GM12878 (cell line): Measurements from ENCODE around the gene OXCT1. TPM values are rescaled to one million over a fixed set of nuclear protein-coding genes. Genes with fewer than 3 reads are reported as not detected.

Experiments
- ATAC-seq: fragments of 200-7000 bp; cut with Tn5 transposase; 3 replicates; pipeline ENCODE4 v1.9.1; 2020; ENCODE audit warnings: mild to moderate bottlenecking, moderate library complexity
- BruUV-seq: library from RNA; stranded (reverse); fragments of 400-500 nt; replicated peaks from 2 replicates; lab custom pipeline; 2021; lab: Mats Ljungman, UMichigan
- CTCF ChIA-PET: fragments of 300-600 bp; sonication (Branson Sonifier 250); formaldehyde crosslinking; extraction: SDS; loops from one replicate; lab custom pipeline; 2021; ENCODE audit warnings: inconsistent platforms; lab: Yijun Ruan, JAX
- POLR2A ChIA-PET: fragments of 350-600 bp; formaldehyde crosslinking; extraction: SDS; loops from one replicate; lab custom pipeline; 2021; ENCODE audit warnings: inconsistent platforms; lab: Charles Lee
- RAD21 ChIA-PET: fragments of 300-600 bp; sonication (Branson Sonifier 250); formaldehyde crosslinking; loops from one replicate; lab custom pipeline; 2023; ENCODE audit warnings: antibody characterized with exemption; ENCODE audit not compliant: unreplicated experiment; lab: Charles Lee
- SMC1A ChIA-PET: fragments of 300-600 bp; sonication (Branson Sonifier 250); formaldehyde crosslinking; loops from one replicate; lab custom pipeline; 2023; ENCODE audit not compliant: unreplicated experiment, uncharacterized antibody; lab: Charles Lee
- DNase-seq: peaks from one replicate; pipeline ENCODE4 v3.0.0-alpha.2; 2011; ENCODE audit warnings: low read depth, low spot score
- FAIRE-seq: peaks from 3 replicates; lab custom pipeline; 2011; peaks lifted over from hg19 to GRCh38; lab: Jason Lieb, UNC
- H2AFZ ChIP-seq: 2 replicates; pipeline ENCODE4 v1.6.0; 2011; ENCODE audit warnings: low read depth, low read length, control low read depth; ENCODE audit not compliant: control insufficient read depth
- H3K27ac ChIP-seq: 2 replicates; pipeline ENCODE4 v1.5.1; 2011; ENCODE audit warnings: control low read depth; ENCODE audit not compliant: control insufficient read depth, insufficient read depth
- H3K27me3 ChIP-seq, 2 experiments: replicated peaks in 1 of 2; 2 replicates each; pipeline versions ENCODE4 v1.6.0 to v1.6.1; 2011; ENCODE audit warnings: low read length in 1 of 2; ENCODE audit not compliant: control insufficient read depth in 2 of 2, insufficient read depth in 2 of 2
- H3K36me3 ChIP-seq, 2 experiments: 2 replicates each; pipeline ENCODE4 v1.5.1; 2011; ENCODE audit warnings: low read length in 1 of 2; ENCODE audit not compliant: control insufficient read depth in 2 of 2, insufficient read depth in 2 of 2
- H3K4me1 ChIP-seq: 2 replicates; pipeline ENCODE4 v1.6.1; 2011; ENCODE audit warnings: mild to moderate bottlenecking, low read length, moderate library complexity, mixed read lengths; ENCODE audit not compliant: control insufficient read depth, insufficient read depth
- H3K4me2 ChIP-seq: 2 replicates; pipeline ENCODE4 v1.6.0; 2011; ENCODE audit warnings: control low read depth; ENCODE audit not compliant: control insufficient read depth, insufficient read depth
- H3K4me3 ChIP-seq: fragments of 200-600 bp; sonication (generic); 2 replicates; pipeline ENCODE4 v1.5.1; 2016
- H3K79me2 ChIP-seq: 2 replicates; pipeline ENCODE4 v1.6.0; 2011; ENCODE audit warnings: low read length; ENCODE audit not compliant: control insufficient read depth, insufficient read depth
- H3K9ac ChIP-seq: 2 replicates; pipeline ENCODE4 v1.8.0; 2011; ENCODE audit warnings: low read length, control low read depth, mixed read lengths; ENCODE audit not compliant: control insufficient read depth, insufficient read depth
- H3K9me3 ChIP-seq: replicated peaks from 3 replicates; pipeline ENCODE4 v1.5.1; 2011; ENCODE audit warnings: mild to moderate bottlenecking, low read length; ENCODE audit not compliant: control insufficient read depth, insufficient read depth
- H4K20me1 ChIP-seq: 2 replicates; pipeline ENCODE4 v1.6.0; 2011; ENCODE audit not compliant: control insufficient read depth, insufficient read depth
- BMI1 ChIP-seq: fragments of 450-650 bp; IDR thresholded peaks from 2 replicates; pipeline ENCODE4 v1.6.1; 2016; ENCODE audit warnings: mild to moderate bottlenecking, moderate library complexity, borderline replicate concordance
- CBFB ChIP-seq: IDR thresholded peaks from 2 replicates; pipeline ENCODE4 v1.6.1; 2016; ENCODE audit warnings: antibody characterized with exemption, low read depth
- CREB1 ChIP-seq: IDR thresholded peaks from 2 replicates; pipeline ENCODE4 v1.6.1; 2012; ENCODE audit warnings: low read depth, mild to moderate bottlenecking, inconsistent platforms
- CREM ChIP-seq: IDR thresholded peaks from 2 replicates; pipeline ENCODE4 v1.6.1; 2014; ENCODE audit warnings: antibody characterized with exemption, low read depth
- E4F1 ChIP-seq: fragments of 450-650 bp; IDR thresholded peaks from 2 replicates; pipeline ENCODE4 v1.6.1; 2018; ENCODE audit warnings: borderline replicate concordance, mild to moderate bottlenecking; ENCODE audit not compliant: partially characterized antibody
- HCFC1 ChIP-seq: fragments of 150-350 bp; IDR thresholded peaks from 2 replicates; pipeline ENCODE4 v1.6.1; 2014; ENCODE audit warnings: low read length
- HDAC6 ChIP-seq: fragments of 200-600 bp; sonication (generic); IDR thresholded peaks from one replicate; pipeline ENCODE4 v1.8.0; 2017; ENCODE audit warnings: antibody characterized with exemption; ENCODE audit not compliant: unreplicated experiment
- JUNB ChIP-seq: IDR thresholded peaks from 2 replicates; pipeline ENCODE4 v1.6.1; 2016; ENCODE audit warnings: antibody characterized with exemption, mild to moderate bottlenecking
- PKNOX1 ChIP-seq: fragments of 450-650 bp; IDR thresholded peaks from 2 replicates; pipeline ENCODE4 v1.6.1; 2016; ENCODE audit warnings: mild to moderate bottlenecking
- POU2F2 ChIP-seq: IDR thresholded peaks from 3 replicates; pipeline ENCODE4 v1.6.1; 2011; ENCODE audit warnings: low read depth, mild to moderate bottlenecking, low read length, borderline replicate concordance
- TAF1 ChIP-seq: IDR thresholded peaks from 2 replicates; pipeline ENCODE4 v1.6.1; 2011; ENCODE audit warnings: mild to moderate bottlenecking, low read depth, low read length, borderline replicate concordance
- TCF7 ChIP-seq: IDR thresholded peaks from 2 replicates; pipeline ENCODE4 v1.6.1; 2014; ENCODE audit warnings: antibody characterized with exemption, borderline replicate concordance
- ZBTB4 ChIP-seq: fragments of 450-650 bp; formaldehyde crosslinking; IDR thresholded peaks from 2 replicates; pipeline ENCODE4 v1.4.0; 2022; ENCODE audit warnings: mild to moderate bottlenecking, moderate library complexity
- WGBS: methylation state at CpG from one replicate; pipeline ENCODE4 v1.1.6; 2016; ENCODE audit warnings: low lambda C conversion rate; ENCODE audit not compliant: insufficient replicate concordance, insufficient coverage; ENCODE audit errors: missing lambda C conversion rate; 5-methylcytosine and 5-hydroxymethylcytosine counted together
- in situ Hi-C: fragments of 300-500 bp; cut with MboI; formaldehyde crosslinking; loops from 9 replicates; pipeline ENCODE4 v1.14.3; 2018; ENCODE audit warnings: mixed read lengths
- intact Hi-C: fragments of 100-400 bp; cut with micrococcal nuclease; formaldehyde crosslinking; loops from one replicate; pipeline ENCODE4 v1.14.2; 2022; ENCODE audit not compliant: unreplicated experiment
- polyA plus RNA-seq, 11 experiments: library from polyadenylated mRNA; depleted of rRNA in 4 of 11; unstranded in 6 of 11; stranded (reverse) in 5 of 11; fragments of >200 nt; fragmentation: Nextera tagmentation in 4 of 11; fragmentation: Illumina TruSeq in 1 of 11; extraction: Ambion mirVana in 4 of 11; extraction: Trizol in 1 of 11; gene quantifications; 1 replicate in 1 of 11; 2 replicates in 10 of 11; pipeline versions ENCODE4 v1.2.1 to v1.2.3, GENCODE V29; 2011 to 2016; ENCODE audit warnings: inconsistent platforms in 2 of 11, missing spikeins in 2 of 11, low read depth in 1 of 11
- total RNA-seq, 4 experiments: library from RNA; depleted of rRNA in 3 of 4; stranded (reverse); fragments of >200 nt in 3 of 4; fragmentation: Illumina TruSeq in 1 of 4; extraction: Trizol in 1 of 4; gene quantifications; 2 replicates each; pipeline versions ENCODE4 v1.2.1 to v1.2.3, GENCODE V29; 2013 to 2021
- TF ChIP-seq, protein P1 (sequence below): fragments of 450-650 bp; IDR thresholded peaks from 2 replicates; pipeline ENCODE4 v1.6.1; 2016; ENCODE audit warnings: mild to moderate bottlenecking, moderate library complexity, borderline replicate concordance

OXCT1 gene
- total and polyA plus RNA-seq, 10 of the 15 experiments (the other 5 are each of a cell fraction or from before 2014, with no cell fraction given): 46.9 to 103 (median 70.5) TPM

DNA sequence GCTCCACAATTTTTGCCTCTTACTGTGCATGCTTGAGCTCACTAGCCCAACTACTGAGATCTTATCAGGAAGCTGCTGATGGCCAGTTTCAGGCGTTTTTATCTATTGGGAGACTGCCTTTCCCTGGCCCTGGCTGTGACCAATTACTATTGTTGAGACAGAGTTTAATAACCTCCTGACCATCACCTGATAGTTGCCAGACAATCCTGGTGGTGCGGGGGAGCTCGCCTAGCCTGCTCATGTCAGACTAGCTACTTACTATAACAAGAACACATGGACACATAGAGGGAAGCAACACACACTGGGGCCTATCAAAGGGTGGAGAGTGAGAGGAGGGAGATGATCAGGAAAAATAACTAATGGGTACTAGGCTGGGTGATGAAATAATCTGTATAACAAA, 13.0 kb upstream of the OXCT1 start:
- Histone ChIP-seq H3K4me3 (no peak overlapping the region), H3K27ac (no peak overlapping the region), H3K9me3 (no peaks in the 10 kb centered on the region), H3K27me3 (no peaks in the 10 kb centered on the region), H3K4me1 (no peaks in the 10 kb centered on the region), H3K36me3 (no peaks in the 10 kb centered on the region), H4K20me1 (no peaks in the 10 kb centered on the region), H3K79me2 (no peaks in the 10 kb centered on the region), H2AFZ (no peak overlapping the region), H3K4me2 (no peak overlapping the region), H3K9ac (no peak overlapping the region)
- 74% methylated on average over 3 of the region's 3 CpGs for WGBS
- POLR2A ChIA-PET: interaction anchor here (0.8 kb wide), 1 partner anchor 10 kb away, joined by 3 read pairs; no protein-coding TSS in a partner anchor
- BruUV-seq: no TSS peak
- in situ Hi-C loops (no loop called here), intact Hi-C loops (no loop called here)
- FAIRE-seq (no peak), DNase-seq (no peak), ATAC-seq (no peak)
- RAD21 ChIA-PET: no interaction called here
- CTCF ChIA-PET: interaction anchor here (1.9 kb wide), 1 partner anchor 9 kb away, joined by 6 read pairs; no protein-coding TSS in a partner anchor
- SMC1A ChIA-PET: interaction anchor here (0.6 to 1.3 kb wide), 5 partner anchors 9 to 703 kb away, joined by 3 to 6 read pairs (median 3); no protein-coding TSS in a partner anchor
- TF ChIP-seq POU2F2 (no peak), TCF7 (no peak), HCFC1 (no peak), BMI1 (no peak), HDAC6 (no peak), ZBTB4 (CRISPR knock-in tag) (no peak), CREB1 (no peak), PKNOX1 (no peak), CREM (no peak), E4F1 (no peak), JUNB (no peak), TAF1 (no peak), CBFB (no peak)
- TF ChIP-seq, protein P1, sequence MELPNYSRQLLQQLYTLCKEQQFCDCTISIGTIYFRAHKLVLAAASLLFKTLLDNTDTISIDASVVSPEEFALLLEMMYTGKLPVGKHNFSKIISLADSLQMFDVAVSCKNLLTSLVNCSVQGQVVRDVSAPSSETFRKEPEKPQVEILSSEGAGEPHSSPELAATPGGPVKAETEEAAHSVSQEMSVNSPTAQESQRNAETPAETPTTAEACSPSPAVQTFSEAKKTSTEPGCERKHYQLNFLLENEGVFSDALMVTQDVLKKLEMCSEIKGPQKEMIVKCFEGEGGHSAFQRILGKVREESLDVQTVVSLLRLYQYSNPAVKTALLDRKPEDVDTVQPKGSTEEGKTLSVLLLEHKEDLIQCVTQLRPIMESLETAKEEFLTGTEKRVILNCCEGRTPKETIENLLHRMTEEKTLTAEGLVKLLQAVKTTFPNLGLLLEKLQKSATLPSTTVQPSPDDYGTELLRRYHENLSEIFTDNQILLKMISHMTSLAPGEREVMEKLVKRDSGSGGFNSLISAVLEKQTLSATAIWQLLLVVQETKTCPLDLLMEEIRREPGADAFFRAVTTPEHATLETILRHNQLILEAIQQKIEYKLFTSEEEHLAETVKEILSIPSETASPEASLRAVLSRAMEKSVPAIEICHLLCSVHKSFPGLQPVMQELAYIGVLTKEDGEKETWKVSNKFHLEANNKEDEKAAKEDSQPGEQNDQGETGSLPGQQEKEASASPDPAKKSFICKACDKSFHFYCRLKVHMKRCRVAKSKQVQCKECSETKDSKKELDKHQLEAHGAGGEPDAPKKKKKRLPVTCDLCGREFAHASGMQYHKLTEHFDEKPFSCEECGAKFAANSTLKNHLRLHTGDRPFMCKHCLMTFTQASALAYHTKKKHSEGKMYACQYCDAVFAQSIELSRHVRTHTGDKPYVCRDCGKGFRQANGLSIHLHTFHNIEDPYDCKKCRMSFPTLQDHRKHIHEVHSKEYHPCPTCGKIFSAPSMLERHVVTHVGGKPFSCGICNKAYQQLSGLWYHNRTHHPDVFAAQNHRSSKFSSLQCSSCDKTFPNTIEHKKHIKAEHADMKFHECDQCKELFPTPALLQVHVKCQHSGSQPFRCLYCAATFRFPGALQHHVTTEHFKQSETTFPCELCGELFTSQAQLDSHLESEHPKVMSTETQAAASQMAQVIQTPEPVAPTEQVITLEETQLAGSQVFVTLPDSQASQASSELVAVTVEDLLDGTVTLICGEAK: no peak
